OCI-M2 (cell line): ENCODE measurements around the gene KRTDAP.

Source experiments
- DNase-seq: peaks from one replicate; lab custom pipeline; 2025; ENCODE audit not compliant: unreplicated experiment; lab: John Stamatoyannopoulos, UW

The KRTDAP gene

GRCh38 chr19:35455616-35456201 is 34.6 kb downstream of the KRTDAP start:
- no peak for DNase-seq

GRCh38 chr19:35454663-35455062 is 35.6 kb downstream of the KRTDAP start:
- DNase-seq: no peak

GRCh38 chr19:35451338-35452096 is 38.7 kb downstream of the KRTDAP start:
- no peak for DNase-seq

GRCh38 chr19:35449359-35450043 is 40.8 kb downstream of the KRTDAP start:
- DNase-seq: no peak

- DNase-seq: no peak
Measured at GRCh38 chr19:35447606-35448469, 42.4 kb downstream of the KRTDAP start, which contains the start of gene FFAR2. TSS of gene FFAR2 (plus strand) at chr19:35448257. CDS start at chr19:35449715, 1,458 bp downstream.

- no peak for DNase-seq
Measured at GRCh38 chr19:35445826-35446593, 44.3 kb downstream of the KRTDAP start.

- no peak for DNase-seq
Measured at GRCh38 chr19:35444735-35445134, 45.5 kb downstream of the KRTDAP start.

- no peak for DNase-seq
Measured at GRCh38 chr19:35442091-35442490, 48.2 kb downstream of the KRTDAP start.

- DNase-seq: no peak
Measured at GRCh38 chr19:35439921-35440320, 50.3 kb downstream of the KRTDAP start.

- DNase-seq: no peak
Measured at GRCh38 chr19:35438527-35438926, 51.7 kb downstream of the KRTDAP start.

GRCh38 chr19:35438096-35438495 is 52.2 kb downstream of the KRTDAP start:
- no peak for DNase-seq

GRCh38 chr19:35437406-35437951 is 52.8 kb downstream of the KRTDAP start:
- no peak for DNase-seq
